ENCODE measurements around the gene TET2.

DNA sequence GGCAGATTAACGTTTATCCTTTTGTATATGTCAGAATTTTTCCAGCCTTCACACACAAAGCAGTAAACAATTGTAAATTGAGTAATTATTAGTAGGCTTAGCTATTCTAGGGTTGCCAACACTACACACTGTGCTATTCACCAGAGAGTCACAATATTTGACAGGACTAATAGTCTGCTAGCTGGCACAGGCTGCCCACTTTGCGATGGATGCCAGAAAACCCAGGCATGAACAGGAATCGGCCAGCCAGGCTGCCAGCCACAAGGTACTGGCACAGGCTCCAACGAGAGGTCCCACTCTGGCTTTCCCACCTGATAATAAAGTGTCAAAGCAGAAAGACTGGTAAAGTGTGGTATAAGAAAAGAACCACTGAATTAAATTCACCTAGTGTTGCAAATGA, 94.8 kb downstream of the TET2 start:
- TF ChIP-seq POLR2A (IDR thresholded peaks at IDR 0.05; ENCODE audit: low read depth, low read length), result no peak
- no peak for TF ChIP-seq POLR2AphosphoS5 (IDR thresholded peaks at IDR 0.05; ENCODE audit: low read depth, low read length)
- TF ChIP-seq TAF1 (IDR thresholded peaks at IDR 0.05; ENCODE audit: low read depth, low read length), result no peak
- TF ChIP-seq POU2F2 (IDR thresholded peaks at IDR 0.05; ENCODE audit: low read depth, low read length), result no peak
- TF ChIP-seq SPI1 (IDR thresholded peaks at IDR 0.05; ENCODE audit: low read depth, low read length), result no peak
- no peak for TF ChIP-seq PAX5 (IDR thresholded peaks at IDR 0.05; ENCODE audit: insufficient read depth, low read length, severe bottlenecking)

Measured in GM12891 (cell line).